NT2/D1 (cell line): Measurements from ENCODE around the gene C1QTNF5.

Experiments
- SUZ12 ChIP-seq: IDR thresholded peaks from 2 replicates; pipeline ENCODE4 v1.6.1; 2011; ENCODE audit not compliant: insufficient read length, insufficient read depth; ENCODE audit errors: extremely low read depth
- YY1 ChIP-seq: IDR thresholded peaks from 2 replicates; pipeline ENCODE4 v1.6.1; 2011; ENCODE audit not compliant: insufficient read length, insufficient read depth

DNA sequence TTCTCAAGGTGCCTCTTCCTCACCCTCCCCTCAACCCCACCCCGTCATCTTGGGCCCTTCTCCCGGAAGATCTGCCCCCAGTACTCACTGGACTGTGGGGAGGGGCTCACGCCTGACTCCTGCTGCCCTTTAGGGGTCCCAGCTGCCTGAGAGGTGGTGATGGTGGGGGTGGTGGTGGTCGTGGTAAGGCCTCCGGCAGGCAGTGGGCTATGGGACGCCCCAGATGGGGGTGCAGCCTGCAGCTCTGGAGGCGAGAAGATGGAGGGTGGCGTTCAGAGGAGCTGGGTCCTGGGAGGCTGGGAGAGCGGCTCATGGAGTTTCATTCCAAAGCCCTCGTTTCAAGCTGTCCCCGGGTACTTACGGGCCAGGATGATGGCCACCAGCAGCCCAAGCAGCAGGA lies 5.0 kb upstream of the C1QTNF5 start:
- no peak for TF ChIP-seq YY1
- TF ChIP-seq SUZ12 = no peak
